HG03520 (cell line): ENCODE results near the gene ULK3.

Experiments
- ATAC-seq: cut with Tn5 transposase; IDR thresholded peaks from one replicate; pipeline ENCODE4 v1.9.1; 2021; ENCODE audit warnings: mild to moderate bottlenecking, moderate library complexity; ENCODE audit not compliant: unreplicated experiment

ULK3 gene

DNA sequence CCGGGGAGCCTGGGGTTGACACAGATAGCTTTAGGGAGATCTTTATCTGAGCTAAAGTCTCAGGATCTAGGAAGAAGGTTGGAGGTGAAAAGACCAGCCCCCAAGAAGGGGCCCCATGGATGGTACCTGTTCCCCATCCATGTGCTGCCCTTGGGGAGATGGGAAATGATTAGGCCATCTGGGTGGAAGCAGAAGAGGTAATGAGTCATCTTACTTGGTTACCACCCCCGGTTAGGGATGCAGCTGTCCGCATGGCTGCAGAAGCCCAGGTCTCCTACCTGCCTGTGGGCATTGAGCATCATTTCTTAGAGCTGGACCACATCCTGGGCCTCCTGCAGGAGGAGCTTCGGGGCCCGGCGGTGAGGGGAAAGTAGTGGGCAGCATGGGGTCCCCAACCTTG lies 19.6 kb downstream of the ULK3 start:
- no peak for ATAC-seq

DNA sequence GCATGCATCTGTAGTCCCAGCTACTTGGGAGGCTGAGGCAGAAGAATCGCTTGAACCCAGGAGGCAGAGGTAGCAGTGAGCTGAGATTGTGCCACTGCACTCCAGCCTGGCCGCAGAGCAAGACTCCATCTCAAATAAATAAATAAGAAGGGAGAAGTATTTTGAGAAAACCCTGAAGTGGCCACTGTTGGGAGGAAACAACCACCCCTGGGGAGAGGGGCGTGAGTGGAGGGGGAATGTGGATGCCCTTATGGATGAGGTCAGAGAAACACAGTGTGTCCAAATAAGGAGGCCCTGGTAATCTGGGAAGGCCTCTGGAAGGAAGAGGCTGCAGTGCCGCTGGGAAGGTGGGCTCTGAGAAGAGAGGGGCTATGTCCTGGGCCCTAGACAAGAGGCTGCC lies 20.7 kb downstream of the ULK3 start:
- ATAC-seq: no peak

DNA sequence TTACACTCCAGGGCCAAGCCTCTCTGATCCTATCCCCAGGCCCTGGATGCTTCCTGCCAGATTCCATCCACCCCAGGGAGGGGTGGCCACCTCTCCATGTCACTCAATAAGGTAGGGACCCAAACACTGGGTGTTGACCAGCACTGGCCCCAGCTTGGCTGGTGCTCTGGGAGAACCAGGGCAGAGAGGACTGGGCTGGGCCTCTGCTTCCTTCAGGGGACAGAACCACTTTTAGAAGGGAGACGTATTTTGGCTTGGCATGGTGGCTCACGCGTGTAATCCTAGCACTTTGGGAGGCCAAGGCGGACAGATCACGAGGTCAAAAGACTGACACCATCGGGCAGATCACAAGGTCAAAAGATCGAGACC lies 21.2 kb downstream of the ULK3 start:
- ATAC-seq: no peak

DNA sequence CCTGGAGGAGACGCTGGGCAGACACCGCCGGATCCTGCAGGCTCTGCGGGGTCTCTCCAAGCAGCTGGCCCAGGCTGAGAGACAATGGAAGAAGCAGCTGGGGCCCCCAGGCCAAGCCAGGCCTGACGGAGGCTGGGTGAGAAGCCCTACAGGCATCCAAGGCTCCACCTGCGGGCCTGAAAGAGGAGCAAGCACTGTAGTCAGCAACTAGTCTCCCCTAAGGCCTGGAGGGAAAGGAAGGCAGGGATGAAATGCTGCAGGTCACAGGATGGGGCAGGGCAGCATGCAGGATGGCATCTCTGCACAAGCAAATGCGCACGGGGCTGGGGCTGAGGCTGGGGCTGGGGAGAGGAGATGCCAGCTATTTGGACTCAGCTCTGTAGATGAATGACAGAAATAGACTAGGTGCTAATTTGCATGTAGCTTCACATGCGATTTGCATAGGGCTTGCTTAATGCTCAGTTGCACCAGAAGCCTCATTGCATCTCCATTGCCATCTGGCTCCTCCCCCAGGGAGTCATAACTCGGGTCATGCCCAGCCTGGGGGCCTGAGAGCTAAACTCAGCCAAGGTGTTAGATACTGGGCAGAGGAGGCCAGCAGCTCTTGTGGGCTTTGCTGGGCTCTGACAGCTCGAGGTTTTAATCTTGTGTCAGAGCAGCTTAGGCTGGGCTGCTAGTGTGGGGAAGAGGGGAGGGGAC lies 21.7 kb downstream of the ULK3 start:
- peak; percentile 63 for ATAC-seq

DNA sequence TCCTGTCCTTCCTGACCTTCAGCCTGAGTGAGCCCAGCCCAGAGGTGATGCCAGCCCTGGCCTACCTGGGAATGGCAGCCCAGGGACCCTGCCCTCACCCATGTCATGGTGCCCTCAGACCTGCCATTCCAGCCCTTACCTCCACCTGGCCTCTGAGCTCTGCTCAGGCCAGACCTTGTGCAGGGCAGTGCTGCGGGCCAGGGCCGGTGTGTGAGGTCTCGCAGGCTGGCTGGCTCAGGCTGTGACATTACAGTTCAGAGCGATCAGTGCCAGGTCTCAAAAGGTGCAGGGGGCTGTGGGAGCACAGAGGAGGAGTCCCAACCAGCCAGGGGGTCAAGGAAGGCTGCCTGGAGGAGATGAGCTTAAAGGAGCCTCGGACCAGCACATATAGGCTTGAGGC lies 22.9 kb downstream of the ULK3 start:
- no peak for ATAC-seq

DNA sequence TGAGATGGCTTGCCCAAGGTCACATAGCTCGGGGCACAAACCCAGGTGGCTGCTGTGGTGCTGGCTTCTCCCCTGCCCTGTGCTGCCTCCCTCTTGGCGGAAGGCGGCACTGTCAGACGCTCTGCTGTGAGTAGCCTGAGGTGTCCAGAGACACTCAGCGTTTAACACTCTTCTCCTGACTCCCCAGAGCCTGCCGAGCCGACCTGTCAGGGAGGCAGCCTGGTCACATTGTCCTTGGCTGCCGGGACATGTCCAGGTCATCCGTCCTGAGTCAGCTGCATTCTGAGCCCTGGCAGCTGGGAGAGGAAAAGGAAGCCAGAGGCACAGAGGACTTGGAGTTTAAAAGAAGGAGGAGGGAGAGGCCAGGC lies 25.6 kb downstream of the ULK3 start:
- no peak for ATAC-seq

DNA sequence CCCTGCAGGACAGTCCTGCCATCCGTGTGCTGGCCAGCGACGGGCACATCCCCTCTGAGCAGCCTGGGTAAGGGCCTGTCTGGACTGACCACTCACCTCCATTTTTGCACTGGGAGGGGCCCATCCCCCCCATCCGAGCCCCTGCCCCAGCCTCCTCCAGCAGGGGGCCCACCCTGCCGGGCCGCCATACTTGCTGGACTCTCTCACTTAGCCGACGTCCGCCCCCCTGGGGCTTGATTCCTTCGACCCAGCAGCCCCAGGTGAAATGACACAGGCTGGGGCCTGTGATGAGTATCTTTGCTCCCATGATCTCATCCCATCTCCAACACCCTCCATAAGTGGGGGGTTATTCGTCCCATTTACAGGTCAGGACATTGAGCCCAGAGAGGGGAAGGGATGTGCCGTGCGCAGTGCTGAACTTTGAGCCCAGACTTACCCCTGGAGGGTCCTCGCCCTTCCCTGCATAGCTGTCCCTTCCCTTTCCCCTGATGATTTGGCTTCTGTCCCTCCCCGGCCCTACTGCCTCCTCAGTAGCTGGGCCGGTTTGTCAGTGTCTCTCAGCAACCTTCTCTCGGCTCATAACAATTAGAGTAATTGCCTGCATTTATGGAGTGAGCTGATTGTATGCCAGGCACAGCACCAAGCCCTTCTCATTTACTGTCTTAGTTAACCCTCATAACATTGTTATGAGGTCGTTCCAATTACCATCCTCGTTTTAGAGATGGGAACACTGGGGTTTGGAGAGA lies 26.2 kb downstream of the ULK3 start:
- ATAC-seq: no peak

DNA sequence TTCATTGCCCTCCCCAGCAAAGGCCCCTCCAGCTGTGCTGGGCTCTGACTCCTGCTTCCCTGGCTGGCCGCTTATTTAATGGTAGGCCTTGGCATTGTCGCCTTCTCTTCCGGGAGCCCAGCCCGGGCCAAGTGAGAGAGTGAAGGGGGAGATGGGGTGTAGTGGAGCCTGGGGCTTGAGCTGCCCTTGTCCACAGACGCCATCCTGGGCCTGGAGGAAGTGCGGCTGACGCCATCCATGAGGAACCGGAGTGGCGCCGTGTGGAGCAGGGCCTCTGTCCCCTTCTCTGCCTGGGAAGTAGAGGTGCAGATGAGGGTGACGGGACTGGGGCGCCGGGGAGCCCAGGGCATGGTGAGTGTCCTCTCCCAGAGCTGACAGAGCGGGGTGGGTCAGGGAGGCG lies 27.0 kb downstream of the ULK3 start:
- no peak for ATAC-seq

DNA sequence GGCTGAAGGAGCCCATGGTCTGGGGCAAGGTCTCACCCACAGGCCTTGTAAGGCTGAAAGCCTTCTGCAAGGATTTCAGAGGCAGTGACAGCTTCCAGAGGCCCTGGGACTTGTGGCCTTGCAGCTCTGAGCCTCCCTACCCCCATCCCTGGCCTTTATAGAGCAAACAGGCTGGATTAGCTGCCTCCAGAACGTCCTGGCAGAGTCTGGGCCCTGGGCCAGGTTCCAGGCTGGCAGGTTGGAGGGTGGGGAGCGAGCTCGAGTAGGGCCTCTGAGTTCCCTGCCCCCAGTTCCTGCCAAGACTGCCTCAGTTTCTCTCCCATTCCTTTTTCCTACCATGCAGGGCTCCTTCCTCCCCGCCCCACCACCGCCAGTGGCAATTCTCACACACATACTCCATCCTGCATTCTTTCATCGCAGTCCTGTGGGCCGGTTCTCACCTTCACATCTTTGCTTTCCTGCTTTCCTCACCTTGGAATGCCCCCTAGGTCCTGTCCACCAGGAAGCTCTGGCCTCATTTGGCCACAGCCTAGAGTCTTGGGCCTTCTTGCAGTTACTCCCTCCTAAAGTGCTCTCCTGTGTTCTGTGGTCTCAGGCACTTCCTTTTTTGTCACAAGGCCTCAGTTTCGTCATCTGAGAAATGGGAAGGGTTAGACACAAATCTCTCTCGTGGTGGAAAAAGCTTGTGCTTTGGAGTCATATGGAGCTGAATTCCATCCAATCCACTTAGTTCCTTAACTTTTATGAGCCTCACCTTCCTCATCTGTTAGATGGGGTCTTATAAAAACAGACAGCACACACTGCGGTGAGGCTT lies 27.6 kb downstream of the ULK3 start:
- ATAC-seq: no peak

DNA sequence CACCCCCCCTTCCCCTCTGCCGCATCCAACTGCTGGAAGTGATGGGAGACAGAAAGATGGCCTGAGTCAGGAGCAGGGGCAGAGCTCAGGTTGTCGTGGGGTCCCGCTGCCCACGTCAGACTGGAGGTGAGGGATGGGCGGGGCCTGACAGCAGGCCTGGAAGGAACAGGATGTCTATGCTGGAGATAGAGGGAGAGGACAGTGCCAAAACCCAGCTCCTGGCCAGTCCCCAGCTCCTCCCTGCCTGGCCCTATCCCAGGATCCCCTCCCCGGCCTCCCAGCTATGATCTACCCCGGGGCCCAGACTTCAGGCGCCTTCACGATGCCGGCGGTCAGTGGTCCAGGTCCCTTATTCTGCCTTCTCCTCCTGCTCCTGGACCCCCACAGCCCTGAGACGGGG lies 30.4 kb downstream of the ULK3 start, which contains the start of gene LMAN1L:
Gene LMAN1L, plus strand, starts transcription at position 303 of the 400 bp plus-strand sequence. Its CDS starts 20 bp downstream, at position 323.
- no peak for ATAC-seq

DNA sequence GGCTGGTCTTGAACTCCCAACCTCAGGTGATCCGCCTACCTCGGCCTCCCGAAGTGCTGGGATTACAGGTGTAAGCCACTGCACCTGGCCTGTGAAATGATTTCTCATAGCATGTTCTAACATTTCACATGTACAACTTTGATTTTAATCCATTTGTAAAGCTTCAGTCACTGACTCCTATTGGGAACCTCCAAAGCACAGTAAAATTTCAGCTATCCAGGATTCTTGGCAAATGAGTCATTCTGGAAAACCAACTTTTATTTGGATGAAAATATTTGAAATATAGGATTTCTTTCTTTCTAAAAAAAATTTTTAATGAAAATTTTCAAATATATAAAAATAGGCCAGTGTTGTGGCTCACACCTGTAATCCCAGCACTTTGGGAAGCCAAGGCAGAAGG lies 33.0 kb downstream of the ULK3 start:
- no peak for ATAC-seq

DNA sequence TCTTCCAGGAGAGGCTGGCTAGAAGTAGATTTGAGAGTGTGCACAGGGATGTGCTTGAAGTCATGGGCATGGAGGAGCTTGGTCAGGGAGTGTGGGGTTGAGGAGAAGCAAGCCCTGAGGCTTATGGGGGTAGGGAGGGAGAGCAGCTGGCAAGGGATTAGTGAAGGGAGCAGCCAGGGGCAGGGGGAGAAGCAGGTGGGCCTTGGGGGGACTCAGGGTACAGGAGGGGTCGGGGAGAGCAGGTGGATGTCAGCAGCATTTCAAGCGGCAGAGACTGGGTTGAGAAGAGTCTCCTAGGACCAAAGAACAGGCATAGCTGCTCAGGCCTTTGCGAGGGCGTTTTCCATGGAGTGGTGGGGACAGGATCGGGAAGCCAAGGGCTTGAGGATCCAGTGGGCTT lies 33.7 kb downstream of the ULK3 start:
- ATAC-seq: no peak

DNA sequence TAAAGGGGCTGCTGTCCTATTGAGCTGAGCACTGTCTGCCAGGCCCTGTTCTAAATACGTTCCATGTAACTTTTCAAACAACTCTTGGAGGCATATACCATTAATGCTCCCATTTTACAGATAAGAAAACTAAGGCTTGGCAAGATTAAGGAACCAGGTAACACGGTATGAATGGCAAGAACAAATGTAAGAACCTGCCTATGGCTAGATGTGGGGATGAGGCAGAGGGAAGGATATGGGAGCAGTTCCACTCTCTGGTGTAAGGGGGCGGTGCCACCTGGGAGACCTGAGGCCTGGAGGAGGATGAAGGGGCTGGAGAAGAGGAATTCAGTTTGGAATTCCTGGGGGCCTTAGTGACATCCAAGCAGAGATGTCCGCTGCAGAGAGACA lies 34.1 kb downstream of the ULK3 start:
- ATAC-seq: no peak

DNA sequence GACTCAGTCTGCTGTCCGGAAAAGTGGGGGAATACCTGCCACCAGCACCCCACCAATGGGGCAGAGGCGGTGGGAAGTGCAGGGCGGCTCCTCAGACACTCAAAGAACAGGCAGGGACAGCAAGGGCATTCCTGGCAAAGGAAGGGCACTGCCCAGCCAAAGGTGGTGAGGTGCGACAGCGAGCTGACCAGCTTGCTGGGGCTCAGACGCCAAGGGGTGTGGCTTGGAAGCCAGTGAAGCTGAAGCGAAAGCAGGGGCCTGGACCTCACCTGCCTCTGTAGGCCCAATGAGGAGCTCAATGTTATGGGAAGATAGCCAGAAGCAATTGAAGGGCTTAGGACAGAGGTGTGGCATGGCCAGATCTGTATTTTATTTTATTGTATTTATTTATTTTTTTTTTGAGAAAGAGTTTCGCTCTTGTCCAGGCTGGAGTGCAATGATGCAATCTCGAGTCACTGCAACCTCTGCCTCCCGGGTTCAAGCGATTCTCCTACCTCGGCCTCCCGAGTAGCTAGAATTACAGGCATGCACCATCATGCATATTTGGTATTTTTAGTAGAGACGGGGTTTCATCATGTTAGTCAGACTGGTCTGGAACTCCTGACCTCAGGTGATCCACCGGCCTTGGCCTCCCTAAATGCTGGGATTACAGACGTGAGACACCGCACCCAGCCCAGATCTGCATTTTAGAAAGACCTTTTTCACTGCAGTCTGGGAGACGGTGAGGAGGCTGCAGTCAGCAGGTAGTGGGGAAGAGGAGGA lies 34.7 kb downstream of the ULK3 start:
- no peak for ATAC-seq

DNA sequence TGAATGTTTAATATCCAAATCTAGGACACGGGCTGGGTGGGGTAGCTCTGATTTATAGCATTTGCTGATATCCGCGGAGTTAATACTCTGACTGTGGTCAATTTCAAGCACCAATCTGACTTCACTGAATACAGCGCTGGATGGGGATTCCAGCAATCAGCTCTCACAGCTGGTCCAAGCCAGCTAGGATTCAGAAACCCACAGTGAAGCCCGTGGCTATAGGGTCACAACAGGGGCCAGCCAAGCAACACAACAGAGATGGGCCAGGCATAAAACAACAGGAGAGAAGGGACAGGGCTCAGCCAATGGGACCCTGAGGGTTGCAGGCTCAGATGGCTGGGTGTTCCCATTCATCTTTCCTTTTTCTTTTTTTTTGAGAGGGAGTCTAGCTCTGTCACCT lies 35.7 kb downstream of the ULK3 start:
- no peak for ATAC-seq

DNA sequence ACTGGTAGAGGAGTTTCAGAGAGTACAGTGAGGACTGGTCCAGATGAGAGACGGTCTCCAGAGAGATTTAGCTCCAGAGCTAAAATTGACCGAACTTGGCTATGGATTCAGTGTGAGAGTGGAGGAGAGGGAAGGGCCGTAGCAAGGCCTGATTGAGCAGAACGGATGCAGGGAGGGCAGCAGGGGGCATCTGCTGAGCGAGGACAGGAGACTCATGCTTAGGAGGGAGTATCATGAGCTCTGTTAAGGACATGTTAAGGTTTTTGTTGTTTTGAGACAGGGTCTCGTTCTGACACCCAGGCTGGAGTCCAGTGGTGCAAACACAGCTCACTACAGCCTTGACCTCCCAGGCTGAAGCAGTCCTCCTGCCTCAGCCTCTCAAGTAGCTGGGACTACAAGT lies 38.0 kb downstream of the ULK3 start:
- no peak for ATAC-seq

DNA sequence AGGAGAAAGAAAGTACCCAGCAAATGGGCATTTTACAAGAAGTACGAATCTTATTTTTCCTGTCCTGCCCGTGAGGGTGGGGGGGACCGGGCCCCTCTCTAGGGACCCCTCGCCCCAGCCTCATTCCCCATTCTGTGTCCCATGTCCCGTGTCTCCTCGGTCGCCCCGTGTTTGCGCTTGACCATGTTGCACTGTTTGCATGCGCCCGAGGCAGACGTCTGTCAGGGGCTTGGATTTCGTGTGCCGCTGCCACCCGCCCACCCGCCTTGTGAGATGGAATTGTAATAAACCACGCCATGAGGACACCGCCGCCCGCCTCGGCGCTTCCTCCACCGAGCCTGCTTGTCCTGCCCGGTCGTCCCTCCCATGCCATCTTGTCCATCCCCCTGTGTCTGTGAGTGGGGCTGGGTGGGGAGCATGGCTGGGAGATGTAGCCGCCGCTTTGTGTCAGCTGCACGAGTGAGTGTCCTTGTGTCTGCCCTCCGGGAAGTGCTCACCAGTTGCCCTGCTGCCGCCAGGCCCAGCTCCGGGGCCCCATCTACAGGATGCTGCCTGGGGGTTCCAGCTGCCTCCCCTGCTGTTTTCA lies 40.0 kb downstream of the ULK3 start:
- ATAC-seq: no peak

DNA sequence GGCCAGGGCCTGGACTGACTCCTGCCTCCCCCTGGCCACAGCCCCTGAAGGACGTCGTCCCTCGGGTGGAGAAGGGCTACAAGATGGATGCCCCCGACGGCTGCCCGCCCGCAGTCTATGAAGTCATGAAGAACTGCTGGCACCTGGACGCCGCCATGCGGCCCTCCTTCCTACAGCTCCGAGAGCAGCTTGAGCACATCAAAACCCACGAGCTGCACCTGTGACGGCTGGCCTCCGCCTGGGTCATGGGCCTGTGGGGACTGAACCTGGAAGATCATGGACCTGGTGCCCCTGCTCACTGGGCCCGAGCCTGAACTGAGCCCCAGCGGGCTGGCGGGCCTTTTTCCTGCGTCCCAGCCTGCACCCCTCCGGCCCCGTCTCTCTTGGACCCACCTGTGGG lies 40.7 kb downstream of the ULK3 start:
- no peak for ATAC-seq

DNA sequence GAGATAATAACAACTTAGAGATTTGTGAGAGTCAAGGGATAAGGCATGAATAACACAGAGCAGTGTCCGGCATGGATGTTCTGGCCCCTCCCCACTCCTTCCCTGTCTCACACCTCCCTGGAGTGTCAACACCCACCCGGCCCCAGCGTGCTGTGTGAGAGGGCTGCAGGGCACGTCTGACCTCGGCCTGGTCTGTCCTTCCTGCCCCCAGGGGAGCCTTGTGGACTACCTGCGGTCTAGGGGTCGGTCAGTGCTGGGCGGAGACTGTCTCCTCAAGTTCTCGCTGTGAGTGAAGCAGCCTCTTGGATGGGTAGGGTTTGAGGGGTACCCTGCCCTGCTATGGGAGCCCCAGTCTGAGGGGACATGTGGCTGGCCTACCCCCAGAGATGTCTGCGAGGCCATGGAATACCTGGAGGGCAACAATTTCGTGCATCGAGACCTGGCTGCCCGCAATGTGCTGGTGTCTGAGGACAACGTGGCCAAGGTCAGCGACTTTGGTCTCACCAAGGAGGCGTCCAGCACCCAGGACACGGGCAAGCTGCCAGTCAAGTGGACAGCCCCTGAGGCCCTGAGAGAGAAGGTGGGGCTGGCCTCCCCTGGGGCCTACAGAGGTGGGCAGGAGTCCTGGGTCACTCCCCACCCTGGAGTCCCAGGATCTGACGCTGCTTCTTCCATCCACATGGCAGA lies 41.5 kb downstream of the ULK3 start:
- ATAC-seq: no peak

DNA sequence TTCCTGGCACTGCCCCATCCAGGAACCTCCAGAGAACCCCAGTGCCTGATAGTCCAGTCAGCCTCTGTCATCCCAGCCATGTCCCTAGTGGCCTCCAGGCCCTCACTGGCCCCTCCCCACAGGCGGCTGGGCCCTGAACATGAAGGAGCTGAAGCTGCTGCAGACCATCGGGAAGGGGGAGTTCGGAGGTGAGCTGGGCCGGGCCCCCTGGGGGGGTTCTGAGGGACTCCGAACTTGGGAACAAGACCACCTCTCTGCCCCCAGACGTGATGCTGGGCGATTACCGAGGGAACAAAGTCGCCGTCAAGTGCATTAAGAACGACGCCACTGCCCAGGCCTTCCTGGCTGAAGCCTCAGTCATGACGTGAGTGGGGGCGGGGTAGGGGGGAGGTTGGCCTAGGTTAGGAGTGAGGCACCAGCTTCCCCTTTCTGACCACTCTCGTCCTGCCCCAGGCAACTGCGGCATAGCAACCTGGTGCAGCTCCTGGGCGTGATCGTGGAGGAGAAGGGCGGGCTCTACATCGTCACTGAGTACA lies 42.3 kb downstream of the ULK3 start:
- ATAC-seq: no peak
